GM12891 (cell line): ENCODE results near the gene GFRA4.

Source experiments
- DNase-seq: peaks from one replicate; pipeline ENCODE4 v3.0.0; 2011; ENCODE audit warnings: low spot score; ENCODE audit not compliant: insufficient read length
- FAIRE-seq: peaks from 2 replicates; lab custom pipeline; 2011; peaks lifted over from hg19 to GRCh38; lab: Jason Lieb, UNC
- PAX5 ChIP-seq: IDR thresholded peaks from 2 replicates; pipeline ENCODE4 v1.6.1; 2011; ENCODE audit warnings: low read length, moderate library complexity, mild to moderate bottlenecking; ENCODE audit not compliant: insufficient read depth, severe bottlenecking
- POLR2A ChIP-seq: IDR thresholded peaks from 2 replicates; pipeline ENCODE4 v1.6.1; 2011; ENCODE audit warnings: low read depth, low read length, control low read depth
- POLR2AphosphoS5 ChIP-seq: IDR thresholded peaks from 2 replicates; pipeline ENCODE4 v1.6.1; 2011; ENCODE audit warnings: low read depth, low read length, control low read depth
- POU2F2 ChIP-seq: IDR thresholded peaks from 2 replicates; pipeline ENCODE4 v1.6.1; 2011; ENCODE audit warnings: low read depth, mild to moderate bottlenecking, control low read depth, low read length, moderate library complexity
- SPI1 ChIP-seq: IDR thresholded peaks from 2 replicates; pipeline ENCODE4 v1.6.1; 2011; ENCODE audit warnings: low read depth, low read length, control low read depth
- TAF1 ChIP-seq: IDR thresholded peaks from 2 replicates; pipeline ENCODE4 v1.6.1; 2011; ENCODE audit warnings: low read depth, low read length, control low read depth

Gene GFRA4

DNA sequence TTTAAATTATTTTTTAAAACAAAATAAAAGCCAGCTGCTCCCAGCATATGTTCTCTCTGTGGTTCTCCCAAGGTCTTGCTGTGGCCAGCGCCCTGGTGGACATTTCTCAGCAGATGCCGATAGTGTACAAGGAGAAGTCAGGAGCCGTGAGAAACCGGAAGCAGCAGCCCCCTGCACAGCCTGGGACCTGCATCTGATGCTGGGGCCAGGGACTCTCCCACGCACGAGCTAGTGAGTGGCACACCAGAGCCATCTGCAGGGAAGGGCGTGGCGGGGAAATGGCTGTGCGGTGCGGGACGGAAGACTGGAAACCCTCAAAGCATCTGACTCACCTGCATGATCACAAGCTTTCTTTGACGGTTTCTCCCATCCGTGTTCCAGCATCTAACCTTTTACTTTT lies 16.5 kb downstream of the GFRA4 start:
- no peak for TF ChIP-seq POLR2A
- no peak for TF ChIP-seq POU2F2
- no peak for TF ChIP-seq SPI1
- TF ChIP-seq TAF1, result no peak
- DNase-seq, result no peak
- no peak for FAIRE-seq

DNA sequence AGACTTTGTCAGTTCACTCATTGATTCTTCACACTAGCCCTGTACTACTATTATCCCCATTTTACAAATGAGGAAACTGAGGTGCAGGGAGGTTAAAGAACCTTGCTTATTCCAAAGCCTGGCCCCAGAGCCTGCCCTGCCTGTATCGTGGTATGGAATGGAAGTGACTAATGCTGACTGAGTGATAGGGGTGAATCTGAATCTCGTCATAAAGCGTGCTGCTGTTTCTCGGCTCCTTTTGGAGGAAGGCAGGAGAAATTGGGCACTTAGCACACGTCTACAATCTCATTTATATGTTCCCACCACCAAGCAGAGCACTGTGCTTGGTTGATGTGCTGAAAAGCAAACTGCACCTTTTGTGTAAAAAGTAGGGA lies 17.1 kb downstream of the GFRA4 start:
- DNase-seq (no peak), FAIRE-seq (no peak)
- TF ChIP-seq TAF1 (no peak), POLR2AphosphoS5 (no peak), POU2F2 (no peak), SPI1 (no peak), POLR2A (no peak), PAX5 (no peak)

DNA sequence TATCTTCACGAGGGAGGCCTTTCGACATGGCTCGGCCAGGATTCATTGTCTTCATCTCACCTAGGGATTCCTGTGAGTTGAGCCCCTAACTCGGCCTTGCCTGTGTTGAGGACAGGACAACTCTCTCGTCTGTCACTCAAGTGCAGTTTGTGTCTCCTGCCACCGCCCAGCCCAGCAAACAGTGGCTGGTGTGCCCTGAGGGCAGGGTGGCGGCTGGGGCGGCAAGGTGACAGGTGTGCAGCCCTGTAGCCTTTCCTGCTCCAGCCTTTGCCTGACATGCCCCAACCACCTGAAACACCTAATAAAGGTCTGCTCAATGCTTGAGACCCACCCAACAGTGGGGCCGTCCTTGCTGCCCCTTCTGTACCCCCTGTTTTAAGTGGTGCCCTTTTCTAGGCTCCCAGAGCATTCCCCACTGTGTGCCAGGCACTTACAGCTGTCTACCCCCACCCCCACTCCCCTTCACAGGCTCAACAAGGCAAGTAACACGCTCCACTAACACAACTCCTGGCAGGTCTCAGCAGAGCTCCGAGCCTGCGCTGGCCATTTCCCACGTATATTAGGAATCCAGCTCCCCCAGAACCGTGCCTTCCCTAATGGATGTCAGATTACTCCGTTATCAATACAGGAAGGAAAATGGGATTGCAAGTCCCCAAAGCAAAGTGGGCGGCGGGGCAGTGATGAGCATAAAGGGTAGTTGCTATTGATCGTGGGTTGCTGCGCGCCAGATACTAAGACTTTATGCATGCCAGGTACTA lies 17.7 kb downstream of the GFRA4 start:
- DNase-seq, result no peak
- no peak for FAIRE-seq
- no peak for TF ChIP-seq PAX5
- no peak for TF ChIP-seq POLR2A
- no peak for TF ChIP-seq TAF1
- no peak for TF ChIP-seq SPI1
- TF ChIP-seq POLR2AphosphoS5, result no peak

DNA sequence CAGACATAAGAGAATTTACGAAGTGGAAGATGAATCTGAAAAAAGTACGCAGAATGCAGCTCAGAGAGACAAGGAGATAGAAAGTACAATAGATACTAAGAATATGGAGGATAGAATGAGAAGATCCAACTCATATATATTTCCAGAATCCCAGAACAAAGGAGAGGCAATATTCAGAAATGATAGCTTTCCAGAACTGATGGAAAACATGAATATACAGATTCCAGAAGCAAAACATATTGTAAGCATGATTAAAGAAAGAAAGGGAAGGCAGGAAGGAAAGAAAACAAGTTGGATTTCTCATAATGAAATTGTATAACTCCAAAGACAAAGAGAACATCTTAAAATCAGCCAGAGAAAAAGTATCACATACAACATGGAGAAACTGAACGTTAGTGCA lies 22.9 kb downstream of the GFRA4 start:
- DNase-seq (no peak), FAIRE-seq (no peak)
- no peak for TF ChIP-seq TAF1
- TF ChIP-seq PAX5, result no peak
- TF ChIP-seq SPI1, result no peak
- no peak for TF ChIP-seq POLR2AphosphoS5
- no peak for TF ChIP-seq POLR2A
- no peak for TF ChIP-seq POU2F2

DNA sequence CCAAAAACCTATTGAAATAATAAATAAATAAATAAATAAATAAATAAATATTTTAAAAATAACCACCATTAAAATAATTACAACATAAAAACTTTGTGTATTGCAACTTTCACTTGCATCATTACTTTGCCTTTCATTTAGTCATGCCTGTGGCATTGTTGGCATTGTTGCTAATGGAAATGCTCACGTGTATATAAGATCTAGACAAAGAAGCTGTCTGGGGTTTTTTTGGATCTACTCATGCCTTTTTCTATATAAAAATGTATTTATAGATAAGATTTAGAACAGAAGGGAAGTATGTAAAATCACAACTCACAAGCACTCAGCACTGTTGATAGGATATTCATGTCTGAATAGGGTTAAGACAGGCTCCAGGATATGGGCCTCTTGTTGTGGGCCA lies 27.9 kb downstream of the GFRA4 start:
- FAIRE-seq (no peak), DNase-seq (no peak)
- TF ChIP-seq POLR2A (no peak), TAF1 (no peak)

DNA sequence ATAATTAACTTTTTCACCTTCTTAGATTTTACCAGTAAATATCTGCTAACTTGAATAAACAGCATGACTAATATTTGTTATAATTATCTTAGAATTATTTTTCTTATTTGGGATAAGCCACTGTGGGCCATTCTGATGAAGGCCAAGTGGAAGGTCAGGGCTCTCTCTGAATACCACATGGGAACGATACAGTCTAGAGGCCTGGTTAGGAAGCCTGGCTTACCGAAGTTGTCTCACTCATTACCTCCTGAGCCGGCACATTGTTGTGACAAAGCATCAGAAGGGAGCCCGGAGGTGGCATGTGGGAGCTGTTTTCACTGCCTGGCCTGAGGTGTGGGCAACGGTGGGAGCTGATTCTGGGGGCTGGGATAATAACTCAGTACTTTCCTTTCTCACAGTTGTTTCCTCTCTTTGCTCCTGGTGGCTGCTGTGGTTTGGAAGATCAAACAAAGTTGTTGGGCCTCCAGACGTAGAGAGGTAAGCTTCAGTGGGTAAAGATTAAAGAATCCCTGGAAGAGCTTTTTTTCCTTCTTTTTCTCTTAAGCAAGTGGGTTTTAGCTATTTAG lies 29.2 kb downstream of the GFRA4 start:
- FAIRE-seq (no peak), DNase-seq (no peak)
- TF ChIP-seq POLR2A (no peak), TAF1 (no peak), POU2F2 (no peak), SPI1 (no peak), POLR2AphosphoS5 (no peak), PAX5 (no peak)

DNA sequence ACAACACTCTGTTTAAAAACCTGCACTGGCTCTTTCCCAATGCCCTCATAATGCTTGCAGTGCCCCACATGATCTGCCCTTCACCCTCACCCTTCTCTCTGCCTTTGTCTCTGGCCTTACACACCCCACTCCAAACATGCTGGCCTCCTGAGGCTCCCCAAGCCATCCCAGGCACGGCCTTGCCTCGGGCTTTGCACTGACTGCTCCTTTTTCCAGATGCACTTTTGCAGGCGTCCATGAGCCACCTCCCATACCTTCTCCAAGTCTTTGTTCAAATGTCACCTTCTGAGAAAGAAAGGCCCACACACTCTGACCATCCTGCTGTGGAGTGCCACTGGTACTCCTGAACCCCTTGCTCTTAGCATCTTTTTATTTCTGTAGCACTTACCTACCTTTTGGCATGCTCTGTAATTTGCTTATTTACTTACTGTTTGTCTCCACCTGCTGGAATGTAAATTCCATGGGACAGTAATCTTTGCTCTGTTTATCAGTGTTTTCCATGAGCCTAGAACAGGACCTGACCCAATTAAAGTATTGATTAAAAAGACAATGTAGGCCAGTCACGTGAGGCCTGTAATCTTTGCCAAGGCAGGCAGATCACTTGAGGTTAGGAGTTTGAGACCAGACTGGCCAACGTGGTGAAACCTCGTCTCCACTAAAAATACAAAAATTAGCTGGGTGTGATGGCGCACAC lies 30.7 kb downstream of the GFRA4 start:
- FAIRE-seq, result no peak
- DNase-seq, result no peak
- TF ChIP-seq TAF1, result no peak

DNA sequence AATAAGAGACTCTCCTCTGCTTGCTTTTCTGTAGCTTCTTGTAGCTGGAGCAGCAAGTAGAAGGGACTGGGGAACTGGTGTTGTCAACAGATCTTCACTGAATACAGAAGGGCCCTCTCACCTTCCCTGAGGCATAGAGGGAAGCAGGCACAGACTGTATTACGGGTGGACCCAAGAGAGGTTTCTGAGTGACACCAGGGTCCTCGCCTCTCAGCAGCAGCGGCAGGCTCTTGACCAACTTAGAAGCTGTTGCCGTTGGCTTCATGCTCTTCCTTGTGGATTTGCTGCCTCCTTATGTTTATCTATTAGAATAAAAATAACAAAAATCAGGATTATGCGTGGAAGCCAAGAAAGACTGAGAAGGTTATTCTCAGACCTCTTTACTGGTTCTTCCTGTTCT lies 31.7 kb downstream of the GFRA4 start:
- DNase-seq (no peak), FAIRE-seq (no peak)
- TF ChIP-seq TAF1 (no peak), POLR2A (no peak), PAX5 (no peak), POLR2AphosphoS5 (no peak), SPI1 (no peak), POU2F2 (no peak)

DNA sequence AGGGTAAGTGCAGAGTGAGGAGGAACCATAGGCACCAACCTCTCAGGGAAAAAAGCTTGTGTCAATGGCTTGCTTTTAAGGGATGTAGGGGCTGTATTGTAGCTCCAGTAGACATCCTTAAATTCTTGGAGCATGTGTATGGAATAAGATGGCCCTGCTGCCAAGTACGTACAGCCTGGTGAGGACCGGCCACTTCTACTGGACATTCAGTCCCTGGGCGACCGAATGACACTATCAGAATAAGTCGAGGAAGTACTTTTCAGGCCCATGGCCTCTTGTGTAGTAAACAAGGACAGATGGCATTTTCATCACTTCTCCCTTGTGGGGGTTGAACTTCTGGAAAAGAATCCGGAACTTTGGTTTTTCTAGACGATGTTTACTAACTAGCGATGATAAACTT lies 32.8 kb downstream of the GFRA4 start:
- FAIRE-seq, result no peak
- no peak for DNase-seq
- no peak for TF ChIP-seq TAF1
- TF ChIP-seq POLR2A, result no peak
- TF ChIP-seq PAX5, result no peak
- TF ChIP-seq POLR2AphosphoS5, result no peak
- TF ChIP-seq SPI1, result no peak
- no peak for TF ChIP-seq POU2F2

DNA sequence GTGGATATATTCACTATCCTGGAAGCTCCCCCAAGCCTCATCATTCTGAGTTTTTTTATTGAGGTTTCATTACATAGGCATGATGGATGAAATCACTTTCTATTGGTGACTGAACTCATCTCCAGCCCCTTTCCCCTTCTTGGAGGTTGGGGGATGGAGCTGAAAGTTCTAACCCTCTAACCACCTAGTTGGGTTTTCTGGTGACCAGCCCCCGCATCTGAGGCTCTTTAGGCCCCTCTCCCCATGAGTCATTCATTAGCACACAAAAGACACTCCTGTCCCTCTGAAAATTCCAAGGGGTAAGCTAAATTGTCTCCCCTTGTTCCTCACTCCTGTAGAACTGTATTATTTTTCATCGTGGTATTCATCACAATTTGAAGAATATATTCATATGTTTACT lies 33.3 kb downstream of the GFRA4 start:
- TF ChIP-seq POLR2AphosphoS5, result no peak
- DNase-seq, result no peak
- no peak for FAIRE-seq
